ENCODE measurements around the gene SH3RF3.
"Not testable (repeated sequence)": the region's sequence is repeated elsewhere in the genome, so short reads cannot be mapped to it uniquely, and the experiment has no call there.

Gene SH3RF3

DNA sequence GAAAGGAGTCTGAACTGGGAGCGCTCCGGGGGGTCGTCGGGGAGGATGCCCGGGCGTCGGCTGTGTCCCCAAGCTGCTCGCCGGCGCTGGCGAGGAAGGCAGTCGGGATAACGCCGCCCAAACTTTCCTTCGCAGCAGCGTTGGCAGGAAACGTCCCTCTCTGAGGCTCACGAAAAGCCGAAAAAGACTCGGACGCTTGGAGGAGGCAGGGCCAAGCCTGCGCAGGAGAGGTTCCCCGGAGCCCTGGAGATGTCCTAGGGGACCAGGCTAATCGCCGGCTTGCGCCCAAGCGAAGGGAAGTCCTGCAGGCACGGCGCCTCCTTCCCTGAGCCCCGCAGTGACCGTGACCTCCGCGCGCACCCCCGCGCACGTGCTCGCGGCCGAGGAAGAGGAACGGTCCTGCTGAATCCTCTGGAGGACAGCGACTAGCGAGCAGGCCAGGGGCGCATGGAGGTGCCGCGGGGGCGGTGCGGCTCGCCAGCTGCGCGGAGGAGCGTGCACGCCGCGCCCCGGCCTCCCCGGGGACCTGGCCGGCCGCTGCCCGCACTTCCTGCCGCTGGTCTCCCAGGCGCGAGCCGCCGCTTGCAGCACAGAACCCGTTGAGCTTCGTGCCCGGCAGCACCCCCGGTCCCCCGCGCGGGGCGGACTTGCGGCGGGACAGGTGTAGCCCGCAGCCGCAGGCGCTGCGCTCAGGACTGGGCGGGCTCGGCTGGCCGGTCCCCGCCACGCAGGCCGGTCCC is at the start of gene SH3RF3:
TSS of gene SH3RF3 (plus strand) at position 590 of the 740 bp plus-strand sequence.
- peak in 1 of 2 donors; percentile 12 for DNase-seq (ENCODE audit: low read depth in 2 of 2)

DNA sequence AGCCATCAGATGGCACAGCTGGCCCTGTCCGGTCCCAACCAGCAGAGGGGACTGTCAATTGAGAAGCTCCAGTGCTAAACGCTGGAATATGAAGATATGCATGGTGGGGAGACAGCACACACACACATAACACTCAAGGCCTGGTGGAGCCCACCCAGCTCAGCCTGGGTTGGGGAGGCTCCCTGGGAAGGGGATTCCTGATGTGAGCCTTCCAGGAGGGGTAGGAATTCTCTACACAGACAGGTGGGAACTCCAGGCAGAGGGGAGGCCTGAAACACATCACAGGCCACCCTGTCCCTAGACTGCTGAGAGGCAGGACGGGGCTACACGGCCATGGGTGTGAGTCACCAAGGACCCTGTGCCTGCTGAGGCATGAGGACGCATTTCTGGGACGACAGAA is 49.4 kb upstream of the SH3RF3 start:
- no peak for DNase-seq (ENCODE audit: low read depth in 2 of 2)

DNA sequence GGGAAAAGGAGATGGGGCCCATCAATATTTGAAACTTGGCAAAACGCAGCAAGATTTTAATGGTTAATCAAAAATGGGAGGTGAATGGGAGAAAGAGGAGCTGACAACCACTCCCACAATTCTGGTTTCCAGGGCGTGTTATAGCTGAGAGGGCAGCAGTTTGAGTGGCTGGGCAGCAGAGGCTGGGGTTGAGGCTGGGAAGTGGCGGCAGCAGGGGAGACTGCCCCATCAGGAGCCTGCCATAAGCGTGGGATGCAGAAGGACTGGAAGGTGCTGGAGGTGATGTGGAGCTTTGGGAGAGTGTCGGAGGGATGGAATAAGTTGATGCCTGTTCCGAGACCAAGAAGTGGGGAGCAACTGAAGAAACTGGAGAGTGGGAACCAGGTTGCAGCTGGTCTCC is 48.9 kb upstream of the SH3RF3 start:
- DNase-seq (ENCODE audit: low read depth in 2 of 2), result no peak

DNA sequence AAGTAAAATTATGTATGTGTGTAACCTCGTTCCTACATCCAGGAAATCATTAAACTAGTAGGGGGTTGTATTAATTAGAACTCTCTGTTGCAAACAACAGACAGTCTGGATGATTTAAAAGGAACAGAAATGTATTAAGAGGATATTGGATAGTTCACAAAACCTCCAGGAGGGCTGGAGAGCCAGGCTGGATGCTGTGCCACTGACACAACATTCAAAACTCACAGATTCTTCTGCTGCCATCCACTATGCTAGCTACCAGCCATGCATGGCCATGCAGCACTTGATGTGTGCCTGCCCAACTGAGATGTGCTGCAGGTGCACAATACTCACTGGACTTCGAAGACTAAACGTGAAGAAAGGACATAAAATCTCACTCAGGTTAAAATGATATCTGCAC is 48.2 kb upstream of the SH3RF3 start:
- no peak for DNase-seq (ENCODE audit: low read depth in 2 of 2)

DNA sequence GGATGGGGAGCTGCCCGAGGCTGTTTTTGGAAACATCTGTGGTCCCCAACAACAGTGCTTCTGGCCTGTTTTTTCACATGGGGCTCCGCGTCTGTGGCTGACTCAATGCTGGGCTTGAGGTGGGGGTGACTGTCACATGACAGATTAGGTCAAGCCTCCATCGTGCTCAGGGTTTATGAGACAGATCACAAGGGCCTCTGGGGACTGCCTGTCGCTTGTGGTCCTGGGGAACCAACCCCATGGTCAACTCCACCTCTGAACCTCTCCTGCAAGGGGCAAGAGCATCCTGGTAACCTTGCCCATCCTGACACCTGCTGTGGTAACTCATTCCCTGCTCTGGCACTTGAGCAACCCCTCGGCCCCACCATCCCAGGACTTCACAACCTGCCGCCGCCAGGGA is 47.6 kb upstream of the SH3RF3 start:
- DNase-seq (ENCODE audit: low read depth in 2 of 2), result no peak

DNA sequence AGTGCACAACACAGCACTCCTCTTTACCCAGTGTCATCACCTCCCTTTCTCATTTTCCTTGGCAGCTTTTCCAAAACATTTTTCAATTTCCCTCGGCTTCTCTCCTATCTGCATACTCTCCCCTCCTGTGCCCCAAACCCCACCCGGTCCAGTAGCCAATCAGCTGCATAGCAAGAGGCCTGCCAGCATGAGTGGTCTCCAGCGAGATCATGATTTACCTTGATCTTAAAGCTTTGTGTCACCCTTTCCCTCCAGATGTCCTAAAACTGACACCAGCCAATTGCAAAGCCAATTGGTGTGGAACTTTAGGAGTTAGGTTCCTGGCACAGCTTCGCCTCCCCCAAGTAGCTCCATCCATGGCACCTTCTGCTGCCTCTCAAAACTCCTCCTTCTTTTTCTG is 45.2 kb upstream of the SH3RF3 start:
- no peak for DNase-seq (ENCODE audit: low read depth in 2 of 2)

DNA sequence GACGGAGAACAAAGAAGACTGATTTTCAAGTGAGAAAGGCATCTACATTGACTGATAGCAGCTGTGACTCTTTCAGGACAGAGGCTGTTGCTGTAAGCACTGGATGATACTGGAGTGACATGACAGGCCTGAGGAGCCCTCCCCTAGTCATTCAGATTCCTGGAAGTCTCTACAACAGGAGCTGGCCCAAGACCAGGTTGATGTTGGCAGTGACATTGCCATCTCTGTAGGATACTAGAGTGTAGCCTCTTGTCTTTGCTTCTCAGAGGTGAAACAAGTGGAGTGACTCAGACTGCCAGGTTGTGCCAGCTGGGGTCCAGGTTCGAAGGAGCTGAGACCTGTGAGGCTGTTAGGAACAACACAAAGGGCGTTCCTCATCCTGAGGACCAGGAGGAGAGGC is 44.7 kb upstream of the SH3RF3 start:
- no peak for DNase-seq (ENCODE audit: low read depth in 2 of 2)

DNA sequence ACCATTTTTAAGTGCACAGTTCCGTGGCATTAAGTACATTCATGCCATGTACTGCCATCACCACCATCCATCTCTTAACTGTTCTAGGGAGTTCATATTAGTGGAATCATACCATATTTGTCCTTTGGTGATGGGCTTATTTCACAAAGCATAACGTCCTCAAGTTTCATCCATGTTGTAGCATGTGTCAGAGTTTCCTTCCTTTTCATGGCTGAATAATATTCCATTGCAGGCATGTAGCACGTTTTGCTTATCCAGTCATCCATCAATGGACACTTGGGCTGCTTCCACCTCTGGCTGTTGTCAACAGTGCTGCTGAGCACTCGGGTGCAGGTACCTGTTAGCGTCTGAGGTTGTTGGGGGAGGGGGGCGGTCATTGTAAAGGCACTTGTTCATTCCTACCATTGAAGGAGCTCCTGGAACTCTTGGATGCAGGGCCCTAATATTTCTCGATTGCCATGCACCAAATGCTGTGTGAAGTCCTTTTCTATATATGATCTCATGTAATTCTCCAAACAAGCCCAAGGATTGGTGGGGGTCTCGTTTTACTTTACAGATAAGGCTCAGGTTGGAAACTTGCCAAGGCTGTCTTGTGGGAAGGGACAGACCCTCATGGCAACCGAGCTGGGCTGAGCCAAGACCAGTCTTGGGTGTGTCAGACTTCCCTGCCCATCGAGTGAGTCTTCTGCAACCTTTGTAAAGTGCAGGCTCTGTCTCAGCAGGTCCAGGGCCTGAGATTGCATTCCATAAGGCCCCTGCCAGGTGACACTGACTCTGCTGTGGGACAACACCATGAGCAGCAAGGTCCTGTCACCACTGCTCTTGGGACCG is 42.9 kb upstream of the SH3RF3 start:
- DNase-seq (ENCODE audit: low read depth in 2 of 2), result no peak

DNA sequence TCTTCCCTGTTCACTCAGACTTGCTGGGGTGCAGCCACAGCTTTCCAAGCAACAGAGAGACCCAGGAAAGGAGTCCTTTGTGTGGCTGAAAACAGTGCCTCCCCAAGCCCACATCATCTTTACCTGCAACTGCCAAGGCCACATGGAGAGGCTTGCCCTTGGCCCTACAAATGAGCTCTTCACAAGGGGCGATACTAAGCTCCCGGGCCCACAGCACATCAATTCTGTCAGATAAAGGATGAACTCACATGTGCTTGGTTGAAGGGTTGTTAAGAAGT is 42.3 kb upstream of the SH3RF3 start:
- DNase-seq (ENCODE audit: low read depth in 2 of 2), result no peak

DNA sequence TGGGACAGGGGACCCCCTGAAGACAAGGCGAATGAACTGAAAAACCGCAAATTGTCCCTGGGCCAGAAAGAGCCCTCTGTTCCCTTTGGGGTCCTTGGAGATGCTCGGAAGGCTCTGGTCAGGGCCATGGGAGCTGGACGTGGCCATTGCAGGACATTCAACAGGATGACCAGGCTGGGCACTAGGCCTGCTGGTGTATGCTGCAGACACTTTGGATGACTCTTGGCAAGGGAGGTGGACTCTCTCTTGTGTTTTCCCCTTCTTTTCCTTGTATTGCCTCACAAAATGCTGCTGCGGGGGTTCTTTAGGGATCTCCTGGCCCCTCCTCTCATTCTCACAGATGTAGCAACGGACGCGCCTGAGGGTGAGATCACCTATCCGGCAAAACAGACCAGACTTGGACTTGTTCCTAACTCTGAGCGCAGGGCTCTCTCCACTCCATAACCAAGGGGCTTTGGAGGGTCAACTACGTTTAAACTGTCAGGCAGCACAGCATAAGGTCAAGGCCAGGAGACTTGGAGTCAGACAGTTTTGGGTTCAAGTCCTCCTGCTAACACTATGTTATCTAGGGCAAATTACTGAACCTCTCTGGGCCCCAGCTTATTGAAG is 41.8 kb upstream of the SH3RF3 start:
- DNase-seq (ENCODE audit: low read depth in 2 of 2), result no peak

DNA sequence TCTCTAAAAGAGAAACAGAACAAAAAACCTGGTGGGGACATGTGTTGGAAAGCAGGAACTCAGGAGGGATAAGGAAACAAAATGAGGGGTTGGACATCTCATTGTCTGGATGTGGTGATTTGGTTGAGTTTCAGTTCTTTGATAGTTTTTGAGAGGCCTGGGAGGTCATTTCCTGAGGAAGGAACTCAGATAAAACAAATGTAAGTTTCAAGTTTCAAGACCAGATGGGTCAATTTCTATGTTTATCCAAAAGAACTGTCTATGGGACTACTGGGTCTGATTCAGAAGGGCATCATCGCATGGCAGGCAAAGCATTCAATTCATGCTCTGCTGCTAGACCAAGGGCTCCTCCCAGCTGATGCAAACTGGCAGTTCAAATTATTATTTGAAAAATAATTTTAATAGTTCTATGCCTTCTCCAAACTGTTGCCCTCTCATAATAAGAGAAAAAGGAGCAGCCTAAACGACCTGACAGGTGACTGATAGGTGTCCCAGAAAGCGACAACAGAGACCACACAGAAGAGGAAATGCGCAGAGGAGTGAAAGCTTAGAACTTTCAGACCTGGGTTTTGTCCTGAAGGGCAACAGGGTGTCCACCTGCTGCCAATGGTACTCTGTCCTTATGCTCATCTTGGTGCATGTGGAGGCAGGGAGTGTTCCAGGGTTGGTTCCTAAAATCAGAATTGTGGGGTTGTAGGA is 39.3 kb upstream of the SH3RF3 start:
- no peak for DNase-seq (ENCODE audit: low read depth in 2 of 2)

DNA sequence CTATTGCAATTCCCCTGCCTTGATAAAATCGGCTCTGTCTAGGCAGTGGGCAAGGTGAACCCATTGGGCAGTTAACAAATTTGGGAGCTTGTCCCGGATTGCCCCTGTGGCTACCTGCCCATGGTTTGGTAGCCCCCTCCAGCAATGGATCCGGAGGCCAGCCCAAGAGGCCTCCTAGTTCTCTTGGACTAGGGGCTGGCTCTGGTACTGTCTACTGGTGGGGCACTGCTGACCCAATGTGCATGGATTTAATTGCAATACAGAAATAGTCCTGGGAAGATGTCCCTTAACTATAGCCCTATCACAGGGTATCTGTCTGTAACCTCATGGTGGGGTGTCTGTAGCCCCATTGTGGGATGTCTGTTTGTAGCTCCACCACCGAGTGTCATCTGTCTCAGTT is 37.5 kb upstream of the SH3RF3 start:
- no peak for DNase-seq (ENCODE audit: low read depth in 2 of 2)

DNA sequence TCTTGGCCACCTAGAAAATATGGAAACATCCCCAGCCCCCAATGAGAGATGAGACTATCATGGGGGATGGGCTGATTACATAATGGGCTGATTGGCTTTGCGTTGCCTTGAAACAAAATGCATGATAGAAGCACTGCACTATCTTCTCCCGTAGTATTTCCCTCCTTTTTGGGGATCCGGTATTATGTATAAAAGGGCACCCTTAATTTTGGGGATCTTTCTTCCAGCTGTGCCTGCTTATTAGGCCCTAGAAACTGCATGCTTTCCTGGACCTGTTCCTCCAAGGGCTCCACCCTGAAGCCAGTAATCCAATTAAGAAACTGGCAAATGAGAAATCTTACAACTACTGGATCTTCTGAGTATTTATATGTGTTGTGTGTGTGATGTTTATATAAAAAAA is 34.9 kb upstream of the SH3RF3 start:
- DNase-seq (ENCODE audit: low read depth in 2 of 2), result no peak

DNA sequence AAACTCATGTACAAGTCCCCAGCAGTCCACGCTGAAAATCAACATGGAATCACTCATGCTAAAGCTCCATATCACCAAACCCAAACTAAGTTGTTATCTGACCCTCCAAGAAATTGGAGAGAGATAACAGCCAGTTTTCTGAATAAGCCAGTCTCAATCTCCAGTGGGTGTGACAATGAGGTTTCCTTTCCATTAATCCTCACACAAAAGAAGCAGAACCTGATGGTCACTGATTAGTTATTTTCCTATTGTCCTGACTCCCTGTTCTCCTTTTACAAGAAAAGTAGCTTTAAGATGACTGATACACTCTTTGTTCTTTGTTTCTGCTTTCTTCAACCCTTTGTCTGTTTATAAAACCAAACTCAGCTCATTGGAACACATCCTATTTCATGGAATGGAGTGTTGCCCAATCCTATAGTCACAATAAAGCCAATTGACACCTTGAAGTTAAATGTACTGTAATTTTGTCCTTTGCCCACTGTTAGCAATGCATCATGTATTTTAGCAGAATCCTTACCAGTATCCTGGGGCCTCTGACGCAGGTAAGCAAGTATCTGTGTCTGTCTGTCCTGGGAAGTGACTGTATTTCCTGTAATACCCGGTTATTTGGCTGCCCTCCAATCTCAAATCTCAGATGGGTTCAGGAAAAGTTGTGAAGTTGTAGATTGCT is 30.6 kb upstream of the SH3RF3 start:
- no peak for DNase-seq (ENCODE audit: low read depth in 2 of 2)

DNA sequence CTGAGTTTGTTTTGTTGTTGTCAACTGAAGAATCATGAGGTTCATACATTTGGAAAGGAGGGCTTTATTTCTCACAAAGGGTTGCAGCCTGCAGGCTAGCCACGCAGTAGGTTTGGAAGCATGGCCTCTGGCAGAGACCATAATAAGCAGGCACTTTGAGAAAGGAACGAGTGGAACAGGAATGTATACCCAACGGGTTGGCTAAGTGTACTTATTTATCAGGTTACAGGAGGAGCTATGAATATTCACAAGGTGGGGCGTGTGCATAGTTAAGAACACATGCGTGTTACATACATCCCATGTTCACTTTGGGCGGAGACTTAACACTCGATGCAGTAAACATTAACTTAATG is 30.1 kb upstream of the SH3RF3 start:
- DNase-seq (ENCODE audit: low read depth in 2 of 2), result no peak

DNA sequence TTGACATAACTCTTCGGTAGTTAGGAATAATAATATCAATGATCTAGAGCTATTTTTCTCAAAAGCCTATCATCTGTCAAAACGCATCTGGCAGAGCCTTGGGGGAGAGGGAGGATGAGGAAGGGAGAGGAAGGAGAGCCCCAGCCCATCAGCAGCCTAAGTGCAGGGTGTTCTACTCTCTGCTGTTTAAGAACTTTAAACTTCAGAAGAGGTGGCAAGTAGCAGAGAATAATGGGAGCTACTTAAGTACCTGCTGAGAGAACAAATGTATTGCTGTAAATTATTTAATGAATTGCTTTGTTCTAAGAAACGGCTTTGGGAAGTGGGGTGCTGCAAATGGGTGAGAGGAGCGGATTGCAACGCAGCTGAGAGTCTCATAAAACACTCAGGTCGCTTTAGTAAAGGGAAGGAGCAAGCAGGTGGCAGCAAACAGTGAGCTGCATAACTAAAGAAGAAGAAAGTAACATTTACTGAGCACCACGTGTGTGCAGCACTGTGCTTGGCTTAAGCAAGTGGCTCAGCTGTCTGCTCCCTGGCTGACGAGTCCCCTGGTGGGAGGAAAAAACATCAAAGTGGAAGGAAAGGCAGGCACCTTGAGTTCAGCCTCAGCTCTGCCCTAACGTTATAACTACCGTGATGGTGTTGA is 26.3 kb upstream of the SH3RF3 start:
- no peak for DNase-seq (ENCODE audit: low read depth in 2 of 2)

DNA sequence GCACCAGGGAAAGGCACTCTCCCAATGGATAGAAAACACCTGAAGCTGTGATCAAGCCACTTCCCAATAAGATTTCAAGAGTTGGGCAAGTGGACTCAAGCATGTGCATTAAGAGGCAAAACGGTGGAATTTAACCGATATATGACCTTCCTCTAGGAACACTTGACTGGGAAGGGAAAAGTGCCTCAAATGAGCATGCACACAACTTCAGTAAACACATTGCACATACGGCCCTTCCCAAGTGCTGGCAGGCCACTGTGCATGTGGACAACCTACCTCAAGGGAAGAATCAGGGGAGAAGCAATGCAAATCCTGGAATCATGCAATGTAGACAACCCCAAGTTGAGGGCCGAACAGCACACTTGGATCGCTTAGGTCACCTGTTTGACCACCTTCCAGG is 23.9 kb upstream of the SH3RF3 start:
- DNase-seq (ENCODE audit: low read depth in 2 of 2), result no peak

DNA sequence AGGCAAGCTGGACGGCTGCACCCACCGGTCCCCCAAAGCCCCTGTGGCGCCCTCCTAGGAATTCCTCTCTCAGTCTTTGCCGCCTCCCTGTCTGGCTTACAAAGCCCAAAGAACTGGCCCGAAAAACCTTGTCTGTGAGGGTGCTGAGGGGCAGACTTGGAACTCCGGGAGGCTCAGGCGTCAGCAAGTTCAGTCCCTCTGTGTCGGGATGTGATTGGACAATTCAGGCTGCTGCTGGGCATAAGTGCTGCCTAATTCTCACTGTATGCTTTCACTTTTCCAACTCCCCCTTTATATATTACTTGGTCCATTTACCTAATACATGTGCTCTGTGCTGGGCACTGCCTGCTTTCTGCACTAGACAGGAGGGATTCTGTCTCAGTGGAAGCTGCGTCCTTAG is 20.3 kb upstream of the SH3RF3 start:
- DNase-seq (ENCODE audit: low read depth in 2 of 2), result no peak

DNA sequence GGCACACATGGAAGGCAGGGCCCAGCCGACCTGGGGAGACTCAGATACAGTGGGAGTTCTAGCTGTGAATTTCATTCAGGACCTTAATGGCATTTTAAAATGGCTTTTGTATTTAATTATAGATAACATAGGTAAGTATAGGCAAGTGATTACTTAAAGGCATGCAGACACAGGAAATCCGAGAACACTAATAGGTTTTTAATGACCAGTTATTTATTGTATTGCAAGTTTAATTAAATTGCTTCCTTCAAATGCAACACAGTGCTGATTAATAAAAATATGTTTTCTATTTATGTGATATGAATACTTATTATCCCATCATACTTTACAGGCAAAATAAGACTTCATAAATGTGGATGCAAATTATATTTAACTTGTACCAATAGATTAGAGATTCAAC is 19.7 kb upstream of the SH3RF3 start:
- no peak for DNase-seq (ENCODE audit: low read depth in 2 of 2)

DNA sequence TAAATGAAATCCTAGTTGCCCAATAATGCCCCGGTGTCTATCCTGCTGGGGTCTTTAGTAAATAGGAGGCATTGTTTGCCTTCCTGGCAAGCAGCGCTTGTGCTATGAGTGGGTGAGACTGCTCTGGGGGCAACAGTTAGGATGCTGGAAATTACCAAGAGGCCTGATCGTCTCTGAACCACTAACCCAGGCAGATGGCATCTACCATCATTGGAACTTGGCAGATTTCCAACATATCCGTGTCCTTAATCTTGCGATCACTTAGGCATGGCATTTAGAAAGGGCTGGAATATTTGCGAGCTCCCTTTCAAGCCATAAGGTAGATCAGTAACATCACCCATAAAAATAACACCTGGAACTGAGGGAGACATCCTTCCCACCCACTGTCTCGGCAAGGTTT is 18.8 kb upstream of the SH3RF3 start:
- DNase-seq (ENCODE audit: low read depth in 2 of 2), result no peak

DNA sequence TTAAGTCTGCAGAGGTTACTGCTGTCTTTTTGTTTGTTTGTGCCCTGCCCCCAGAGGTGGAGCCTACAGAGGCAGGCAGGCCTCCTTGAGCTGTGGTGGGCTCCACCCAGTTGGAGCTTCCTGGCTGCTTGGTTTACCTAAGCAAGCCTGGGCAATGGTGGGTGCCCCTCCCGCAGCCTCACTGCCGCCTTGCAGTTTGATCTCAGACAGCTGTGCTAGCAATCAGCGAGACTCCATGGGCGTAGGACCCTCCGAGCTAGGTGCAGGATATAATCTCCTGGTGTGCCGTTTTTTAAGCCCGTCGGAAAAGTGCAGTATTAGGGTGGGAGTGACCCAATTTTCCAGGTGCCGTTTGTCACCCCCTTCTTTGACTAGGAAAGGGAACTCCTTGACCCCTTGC is 11.8 kb upstream of the SH3RF3 start:
- DNase-seq (ENCODE audit: low read depth in 2 of 2), result not testable (repeated sequence)

DNA sequence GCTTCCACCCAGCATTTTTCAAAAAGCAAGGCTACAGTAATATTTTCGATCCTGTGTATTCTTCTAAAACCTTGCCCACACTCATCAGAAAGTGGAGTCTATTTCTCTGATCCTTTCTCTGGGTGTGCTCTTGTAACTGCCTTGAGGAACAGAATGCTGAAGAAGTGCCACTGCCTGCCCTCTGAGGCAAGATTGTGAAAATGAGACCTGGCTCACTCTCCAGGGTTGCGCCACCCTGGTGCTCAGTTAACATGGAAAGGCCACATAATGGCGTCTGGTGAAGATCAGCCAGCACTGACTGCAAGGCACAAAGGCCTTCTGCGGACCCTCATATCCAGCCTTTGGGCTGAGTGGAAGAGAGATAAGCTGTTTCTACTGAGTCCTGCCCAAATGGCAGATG is 11.2 kb upstream of the SH3RF3 start:
- no peak for DNase-seq (ENCODE audit: low read depth in 2 of 2)

All from stimulated activated CD8-positive, alpha-beta memory T cell treated with anti-CD3 and anti-CD28 coated beads, Interleukin-15, amount 100 ng/mL, for 48 hours (primary cell).